Breast epithelium (tissue), 4 donors: ENCODE results near the gene SKAP1. TPM values are rescaled to one million over a fixed set of nuclear protein-coding genes. Genes with fewer than 3 reads are reported as not detected.

ENCODE experiments used
- DNase-seq, 2 donors: peaks; one replicate each; pipeline ENCODE4 v3.0.0-alpha.2; 2019; ENCODE audit warnings: low spot score in 2 of 2
- H3K27ac ChIP-seq, 2 donors: fragments of 200-600 bp; sonication (generic) in 1 of 2; one replicate each; pipeline ENCODE4 v1.5.1; 2016 to 2019; ENCODE audit warnings: mild to moderate bottlenecking in 1 of 2
- H3K27me3 ChIP-seq, 2 donors: fragments of 200-600 bp; sonication (generic) in 1 of 2; one replicate each; pipeline versions ENCODE4 v1.5.1 to v1.6.0; 2017 to 2019; ENCODE audit warnings: control low read depth in 1 of 2, mild to moderate bottlenecking in 1 of 2
- H3K36me3 ChIP-seq: fragments of 200-600 bp; one replicate; pipeline ENCODE4 v1.5.1; 2019
- H3K4me1 ChIP-seq, 2 donors: fragments of 200-600 bp; sonication (generic); one replicate each; pipeline ENCODE4 v1.5.1; 2016 to 2019; ENCODE audit warnings: control low read depth in 1 of 2
- H3K4me3 ChIP-seq, 3 donors: fragments of 200-600 bp; sonication (generic); 1 replicate in 2 of 3; 2 replicates in 1 of 3; pipeline ENCODE4 v1.5.1; 2016 to 2019; ENCODE audit warnings: mild to moderate bottlenecking in 3 of 3, moderate library complexity in 2 of 3
- H3K9me3 ChIP-seq, 2 donors: fragments of 200-600 bp; sonication (generic) in 1 of 2; one replicate each; pipeline ENCODE4 v1.5.1; 2016 to 2019; ENCODE audit warnings: control low read depth in 1 of 2
- POLR2A ChIP-seq: fragments of 450-650 bp; IDR thresholded peaks from one replicate; pipeline ENCODE4 v1.6.1; 2016; ENCODE audit warnings: antibody characterized with exemption, mild to moderate bottlenecking, moderate library complexity
- POLR2AphosphoS5 ChIP-seq, 3 donors: sonication (generic); formaldehyde crosslinking; IDR thresholded peaks; one replicate each; pipeline ENCODE4 v1.6.1; 2017; ENCODE audit warnings: antibody characterized with exemption in 3 of 3
- intact Hi-C: fragments of 100-400 bp; cut with DNase I; formaldehyde crosslinking; loops from one replicate; pipeline ENCODE4 v1.15.1; 2023; ENCODE audit warnings: low total_unique reads
- total RNA-seq, 3 donors: library from RNA; depleted of rRNA; stranded (reverse); fragments of >200 nt; gene quantifications; one replicate each; pipeline ENCODE4 v1.1.0, GENCODE V29; 2016
- TF ChIP-seq, protein P1 (sequence below), 3 donors: fragments of 450-650 bp; IDR thresholded peaks; one replicate each; pipeline ENCODE4 v1.5.1; 2016 to 2017; ENCODE audit warnings: antibody characterized with exemption in 3 of 3, mild to moderate bottlenecking in 3 of 3, moderate library complexity in 3 of 3

Gene SKAP1
- total RNA-seq, 3 donors from 2014 or later = 1.1 to 7.5 (median 5.9) TPM

DNA sequence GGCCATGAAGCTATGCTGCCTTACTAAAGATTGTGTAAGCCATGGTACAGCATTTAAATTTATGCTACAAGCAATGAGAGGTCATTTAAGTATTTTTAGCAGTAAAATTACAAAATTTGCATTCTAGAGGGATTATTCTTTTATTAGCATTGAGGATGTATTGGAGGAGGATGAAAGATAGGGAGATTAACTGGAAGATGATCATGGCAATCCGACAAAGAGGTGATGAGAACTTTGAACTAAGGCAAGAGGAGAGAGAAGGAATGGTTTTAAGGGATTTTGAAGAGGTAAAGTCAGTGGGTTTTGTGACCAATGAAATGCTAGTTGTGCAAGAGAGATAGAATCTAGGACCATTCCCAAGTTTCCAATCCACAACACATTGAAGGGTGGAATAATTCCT is 192.6 kb downstream of the SKAP1 start:
- Histone ChIP-seq H3K27me3 (no peaks in the 10 kb centered on the region), H3K4me3 (no peak overlapping the region), H3K9me3 (no peaks in the 10 kb centered on the region), H3K27ac (no peak overlapping the region), H3K36me3 (no peaks in the 10 kb centered on the region), H3K4me1 (peaks cover 0 to 16% of the 10 kb centered on the region in 2 donors)
- TF ChIP-seq, protein P1, sequence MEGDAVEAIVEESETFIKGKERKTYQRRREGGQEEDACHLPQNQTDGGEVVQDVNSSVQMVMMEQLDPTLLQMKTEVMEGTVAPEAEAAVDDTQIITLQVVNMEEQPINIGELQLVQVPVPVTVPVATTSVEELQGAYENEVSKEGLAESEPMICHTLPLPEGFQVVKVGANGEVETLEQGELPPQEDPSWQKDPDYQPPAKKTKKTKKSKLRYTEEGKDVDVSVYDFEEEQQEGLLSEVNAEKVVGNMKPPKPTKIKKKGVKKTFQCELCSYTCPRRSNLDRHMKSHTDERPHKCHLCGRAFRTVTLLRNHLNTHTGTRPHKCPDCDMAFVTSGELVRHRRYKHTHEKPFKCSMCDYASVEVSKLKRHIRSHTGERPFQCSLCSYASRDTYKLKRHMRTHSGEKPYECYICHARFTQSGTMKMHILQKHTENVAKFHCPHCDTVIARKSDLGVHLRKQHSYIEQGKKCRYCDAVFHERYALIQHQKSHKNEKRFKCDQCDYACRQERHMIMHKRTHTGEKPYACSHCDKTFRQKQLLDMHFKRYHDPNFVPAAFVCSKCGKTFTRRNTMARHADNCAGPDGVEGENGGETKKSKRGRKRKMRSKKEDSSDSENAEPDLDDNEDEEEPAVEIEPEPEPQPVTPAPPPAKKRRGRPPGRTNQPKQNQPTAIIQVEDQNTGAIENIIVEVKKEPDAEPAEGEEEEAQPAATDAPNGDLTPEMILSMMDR (IDR thresholded peaks at IDR 0.05) = no peak
- no peak for TF ChIP-seq POLR2A
- no peak for TF ChIP-seq POLR2AphosphoS5 (IDR thresholded peaks at IDR 0.05)
- intact Hi-C loops = no loop called here
- no peak for DNase-seq

DNA sequence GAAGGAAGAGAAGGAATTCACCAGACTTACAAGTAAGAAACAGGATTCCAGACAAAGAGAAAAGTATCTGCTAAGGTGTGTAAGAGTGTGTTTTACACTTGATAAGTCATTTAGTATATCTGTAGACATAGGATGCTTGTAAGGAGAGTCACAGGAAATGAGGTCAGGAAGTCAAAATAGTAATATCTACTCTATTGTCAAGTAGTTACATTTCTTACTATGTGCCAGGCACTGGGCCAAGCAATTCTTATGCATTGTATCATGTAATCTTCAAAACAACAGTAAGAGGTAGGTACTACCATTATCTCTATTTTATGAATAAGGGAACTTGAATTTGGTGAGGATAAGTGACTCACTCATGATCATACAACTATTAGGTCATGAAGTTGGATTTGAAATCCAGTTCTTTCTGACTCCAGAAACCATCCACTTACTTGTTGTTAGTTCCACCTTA is 193.3 kb downstream of the SKAP1 start:
- intact Hi-C loops = no loop called here
- Histone ChIP-seq H3K4me3 (no peak overlapping the region), H3K36me3 (no peaks in the 10 kb centered on the region), H3K9me3 (no peaks in the 10 kb centered on the region), H3K27me3 (no peaks in the 10 kb centered on the region), H3K27ac (no peak overlapping the region), H3K4me1 (peaks cover 0 to 16% of the 10 kb centered on the region in 2 donors)
- no peak for DNase-seq
- TF ChIP-seq, protein P1 (IDR thresholded peaks at IDR 0.05) = no peak
- TF ChIP-seq POLR2AphosphoS5 (IDR thresholded peaks at IDR 0.05) (no peak), POLR2A (no peak)

DNA sequence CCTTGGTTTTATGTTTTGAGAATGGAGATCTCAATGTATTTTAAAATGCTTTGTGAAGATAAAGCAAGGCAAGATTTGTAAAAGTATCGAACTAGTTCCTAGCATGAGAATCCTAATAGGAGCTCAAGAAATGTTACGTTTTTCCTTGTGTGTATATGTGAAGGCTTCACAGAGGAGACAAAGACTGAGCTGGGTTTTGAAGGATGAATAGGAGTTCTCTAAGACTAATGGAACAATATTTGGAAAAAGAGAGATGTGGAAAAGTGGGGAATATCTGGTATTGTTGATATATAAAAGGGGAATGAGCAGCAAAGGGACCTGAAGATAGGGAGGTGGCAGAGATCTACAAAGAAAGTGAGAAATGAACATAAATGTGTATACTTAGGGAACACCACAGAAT is 195.1 kb downstream of the SKAP1 start:
- intact Hi-C loops = no loop called here
- Histone ChIP-seq H3K4me3 (no peak overlapping the region), H3K9me3 (no peaks in the 10 kb centered on the region), H3K27ac (no peak overlapping the region), H3K4me1 (no peaks in the 10 kb centered on the region), H3K36me3 (no peaks in the 10 kb centered on the region), H3K27me3 (no peaks in the 10 kb centered on the region)
- no peak for TF ChIP-seq POLR2A
- TF ChIP-seq, protein P1 (IDR thresholded peaks at IDR 0.05) = no peak
- TF ChIP-seq POLR2AphosphoS5 (IDR thresholded peaks at IDR 0.05) = no peak
- DNase-seq = no peak

GRCh38 chr17:48231995-48232959 is 197.7 kb downstream of the SKAP1 start:
- H3K27ac ChIP-seq = no peak overlapping the region
- H3K27me3 ChIP-seq = no peaks in the 10 kb centered on the region
- DNase-seq = no peak
- H3K9me3 ChIP-seq = no peaks in the 10 kb centered on the region
- TF ChIP-seq, protein P1 (IDR thresholded peaks at IDR 0.05) = no peak
- TF ChIP-seq POLR2A (no peak), POLR2AphosphoS5 (IDR thresholded peaks at IDR 0.05) (no peak)
- no peaks in the 10 kb centered on the region for H3K4me1 ChIP-seq
- H3K36me3 ChIP-seq = no peaks in the 10 kb centered on the region
- intact Hi-C loops = no loop called here
- no peak overlapping the region for H3K4me3 ChIP-seq

GRCh38 chr17:48229936-48230335 is 200.1 kb downstream of the SKAP1 start:
- TF ChIP-seq POLR2A (no peak), POLR2AphosphoS5 (IDR thresholded peaks at IDR 0.05) (no peak)
- TF ChIP-seq, protein P1 (IDR thresholded peaks at IDR 0.05) = no peak

More at GRCh38 chr17:48229936-48230335, 200.1 kb downstream of the SKAP1 start:
- DNase-seq = no peak
- H3K4me1 ChIP-seq = no peaks in the 10 kb centered on the region
- intact Hi-C loops = no loop called here
- H3K27ac ChIP-seq = peak overlapping the region; percentile 46 to 72
- no peaks in the 10 kb centered on the region for H3K9me3 ChIP-seq
- H3K36me3 ChIP-seq = no peaks in the 10 kb centered on the region
- no peak overlapping the region for H3K4me3 ChIP-seq
- no peaks in the 10 kb centered on the region for H3K27me3 ChIP-seq
